Transverse colon (tissue), 4 donors: ENCODE results near the gene CAPN9.

Source experiments
- EP300 ChIP-seq: sonication (generic); formaldehyde crosslinking; IDR thresholded peaks from one replicate; pipeline ENCODE4 v1.6.1; 2017; ENCODE audit warnings: antibody characterized with exemption, low read depth
- POLR2A ChIP-seq: fragments of 450-650 bp; IDR thresholded peaks from one replicate; pipeline ENCODE4 v1.6.1; 2016; ENCODE audit warnings: antibody characterized with exemption, mild to moderate bottlenecking, moderate library complexity
- POLR2AphosphoS5 ChIP-seq, 3 donors: sonication (generic); formaldehyde crosslinking; IDR thresholded peaks; one replicate each; pipeline ENCODE4 v1.6.1; 2016; ENCODE audit warnings: antibody characterized with exemption in 3 of 3
- TF ChIP-seq, protein P1 (sequence below), 5 experiments: fragments of 200-600 bp in 3 of 5; fragments of 450-650 bp in 2 of 5; sonication (generic) in 3 of 5; IDR thresholded peaks; 1 replicate in 2 of 5; 2 replicates in 3 of 5; pipeline ENCODE4 v1.5.1; 2016 to 2017; ENCODE audit warnings: antibody characterized with exemption in 5 of 5, inconsistent platforms in 3 of 5, mild to moderate bottlenecking in 2 of 5, moderate library complexity in 1 of 5

- TF ChIP-seq EP300 = no peak
- TF ChIP-seq, protein P1, sequence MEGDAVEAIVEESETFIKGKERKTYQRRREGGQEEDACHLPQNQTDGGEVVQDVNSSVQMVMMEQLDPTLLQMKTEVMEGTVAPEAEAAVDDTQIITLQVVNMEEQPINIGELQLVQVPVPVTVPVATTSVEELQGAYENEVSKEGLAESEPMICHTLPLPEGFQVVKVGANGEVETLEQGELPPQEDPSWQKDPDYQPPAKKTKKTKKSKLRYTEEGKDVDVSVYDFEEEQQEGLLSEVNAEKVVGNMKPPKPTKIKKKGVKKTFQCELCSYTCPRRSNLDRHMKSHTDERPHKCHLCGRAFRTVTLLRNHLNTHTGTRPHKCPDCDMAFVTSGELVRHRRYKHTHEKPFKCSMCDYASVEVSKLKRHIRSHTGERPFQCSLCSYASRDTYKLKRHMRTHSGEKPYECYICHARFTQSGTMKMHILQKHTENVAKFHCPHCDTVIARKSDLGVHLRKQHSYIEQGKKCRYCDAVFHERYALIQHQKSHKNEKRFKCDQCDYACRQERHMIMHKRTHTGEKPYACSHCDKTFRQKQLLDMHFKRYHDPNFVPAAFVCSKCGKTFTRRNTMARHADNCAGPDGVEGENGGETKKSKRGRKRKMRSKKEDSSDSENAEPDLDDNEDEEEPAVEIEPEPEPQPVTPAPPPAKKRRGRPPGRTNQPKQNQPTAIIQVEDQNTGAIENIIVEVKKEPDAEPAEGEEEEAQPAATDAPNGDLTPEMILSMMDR (IDR thresholded peaks at IDR 0.05) = no peak
- TF ChIP-seq POLR2A = no peak
- TF ChIP-seq POLR2AphosphoS5 (IDR thresholded peaks at IDR 0.05) = no peak
These were observed 35.9 kb upstream of the CAPN9 start for GRCh38 chr1:230711245-230711644.
